Karpas-422 (cell line): ENCODE data around the gene VHLL. TPM values are rescaled to one million over a fixed set of nuclear protein-coding genes. Genes with fewer than 3 reads are reported as not detected.

Experiments
- total RNA-seq: library from RNA; depleted of rRNA; stranded (reverse); fragments of >200 nt; shearing (Covaris generic); gene quantifications from 2 replicates; pipeline ENCODE4 v1.2.3, GENCODE V29; 2014; ENCODE audit warnings: low replicate concordance; rRNA removed

The VHLL gene
- total RNA-seq, 1 experiment from 2014 or later = not detected

Other genes starting within 250 kb of the VHLL start
- gene UBQLN4, start 245.5 kb downstream of the VHLL start, total RNA-seq = 29.1 and 37.9 TPM in 2 replicates
- gene LAMTOR2, start 244.5 kb downstream of the VHLL start, total RNA-seq = 106 and 167 TPM in 2 replicates
- gene RAB25, start 238.1 kb downstream of the VHLL start, total RNA-seq = not detected in 2 replicates
- 2.3 and 2.5 TPM in 2 replicates for gene MEX3A, start 216.8 kb downstream of the VHLL start, total RNA-seq
- 27.5 and 41.6 TPM in 2 replicates for gene LMNA, start 184.6 kb downstream of the VHLL start, total RNA-seq
- gene SEMA4A, start 145.7 kb downstream of the VHLL start, total RNA-seq = 46.7 and 66.7 TPM in 2 replicates
- 16.8 and 24.0 TPM in 2 replicates for gene SLC25A44, start 105.2 kb downstream of the VHLL start, total RNA-seq
- 40.1 and 51.2 TPM in 2 replicates for gene PMF1, start 86.3 kb downstream of the VHLL start, total RNA-seq
- gene BGLAP, start 57.1 kb downstream of the VHLL start, total RNA-seq = 0.18 and 0.48 TPM in 2 replicates
- gene PAQR6, start 51.3 kb downstream of the VHLL start, total RNA-seq = 7.6 and 10.0 TPM in 2 replicates
- gene SMG5, start 16.5 kb downstream of the VHLL start, total RNA-seq = 53.7 and 64.6 TPM in 2 replicates
- 6.1 and 9.8 TPM in 2 replicates for gene TMEM79, start 15.0 kb downstream of the VHLL start, total RNA-seq
- 17.7 and 39.1 TPM in 2 replicates for gene GLMP, start 3.6 kb downstream of the VHLL start, total RNA-seq
- 325 and 443 TPM in 2 replicates for gene CCT3, start 39.0 kb upstream of the VHLL start, total RNA-seq
- gene TSACC, start 39.2 kb upstream of the VHLL start, total RNA-seq = 4.5 TPM in 1 of 2 replicates, not detected in the other
- gene RHBG, start 69.9 kb upstream of the VHLL start, total RNA-seq = not detected in 2 replicates
- gene MEF2D, start 201.5 kb upstream of the VHLL start, total RNA-seq = 22.3 and 24.7 TPM in 2 replicates